ENCODE results near the gene ZNF536.

- TF ChIP-seq CTCF (IDR thresholded peaks at IDR 0.05) (no peak), POLR2A (IDR thresholded peaks at IDR 0.05) (no peak), POLR2AphosphoS5 (IDR thresholded peaks at IDR 0.05) (no peak), EP300 (IDR thresholded peaks at IDR 0.05) (no peak)
Observed at GRCh38 chr19:30481823-30482222, 109.6 kb downstream of the ZNF536 start.
